HG02973 (cell line): ENCODE results near the gene SPINK4.

Experiments
- ATAC-seq: cut with Tn5 transposase; IDR thresholded peaks from one replicate; pipeline ENCODE4 v1.9.1; 2021; ENCODE audit warnings: moderate library complexity; ENCODE audit not compliant: unreplicated experiment

Gene SPINK4, protein sequence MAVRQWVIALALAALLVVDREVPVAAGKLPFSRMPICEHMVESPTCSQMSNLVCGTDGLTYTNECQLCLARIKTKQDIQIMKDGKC

DNA sequence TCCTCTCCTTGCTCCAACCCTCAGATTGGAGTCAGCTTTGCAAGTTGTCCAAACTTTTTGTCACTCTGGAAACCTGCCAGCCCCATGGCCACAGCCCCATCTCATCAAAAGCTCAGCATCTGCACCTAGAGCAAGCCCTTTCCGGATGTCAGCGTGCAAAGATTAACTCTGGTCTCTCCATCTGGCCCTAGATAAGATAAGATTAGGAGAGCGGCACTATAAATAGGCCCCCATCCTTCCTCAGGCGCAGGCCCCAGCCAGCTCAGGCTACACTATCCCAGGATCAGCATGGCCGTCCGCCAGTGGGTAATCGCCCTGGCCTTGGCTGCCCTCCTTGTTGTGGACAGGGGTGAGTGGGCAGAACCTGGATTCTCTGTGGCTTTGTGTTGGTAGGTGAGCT is at the start of gene SPINK4:
Gene SPINK4 (plus strand): TSS at position 247 of the 400 bp plus-strand sequence. CDS start 42 bp downstream, at position 289.
- ATAC-seq: no peak

DNA sequence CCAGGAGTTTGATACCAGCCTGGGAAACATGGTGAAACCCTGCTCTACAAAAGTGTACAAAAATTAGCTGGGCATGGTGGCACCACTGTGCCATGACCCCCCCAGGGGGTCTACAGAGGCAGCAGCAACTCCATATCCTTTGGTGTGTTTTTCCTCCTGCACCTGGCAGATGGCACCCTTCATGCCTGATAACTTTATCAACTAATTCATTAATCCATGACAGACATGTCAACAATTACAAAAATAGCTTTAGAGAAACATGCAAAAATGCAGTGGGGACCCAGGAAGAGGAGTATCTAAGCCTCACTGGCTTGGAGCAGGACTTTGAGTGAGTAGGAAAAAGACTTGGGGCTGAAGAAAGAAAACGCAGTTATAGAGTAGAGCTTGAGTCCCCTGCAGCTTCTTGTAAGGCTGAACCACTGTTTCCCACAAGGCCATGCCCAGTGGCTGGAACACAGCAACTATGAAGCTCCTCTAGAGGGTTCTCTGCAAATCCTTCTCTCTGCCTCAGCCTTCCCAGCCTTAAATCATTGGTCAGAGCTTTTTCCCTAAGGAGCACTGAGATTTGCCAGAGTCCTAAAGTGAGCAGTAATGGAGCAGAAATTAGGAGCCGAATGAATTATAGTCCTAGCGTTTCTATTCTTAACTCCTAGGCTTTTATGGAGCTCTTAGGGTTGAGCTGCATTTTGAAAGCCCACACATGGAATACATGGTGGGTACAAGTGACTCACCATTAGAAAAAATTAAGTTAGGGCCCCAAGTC is 47.3 kb upstream of the SPINK4 start:
- ATAC-seq: no peak

DNA sequence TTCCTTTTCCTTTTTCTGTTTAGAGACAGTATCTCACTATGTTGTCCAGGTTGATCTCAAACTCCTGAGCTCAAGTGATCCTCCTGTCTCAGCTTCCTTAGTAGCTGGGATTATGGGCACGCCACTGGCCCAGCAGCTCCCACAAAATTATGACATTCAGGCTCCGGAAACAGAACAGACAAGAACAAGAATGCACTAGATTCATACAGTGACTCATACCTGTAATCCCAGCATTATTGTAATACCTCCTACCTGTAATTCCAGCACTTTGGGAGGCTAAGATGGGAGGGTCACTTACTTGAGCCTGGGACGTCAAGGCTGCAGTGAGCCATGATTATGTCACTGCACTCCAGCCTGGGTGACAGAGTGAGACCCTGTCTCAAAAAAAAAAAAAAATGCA is 46.1 kb upstream of the SPINK4 start:
- ATAC-seq: no peak

DNA sequence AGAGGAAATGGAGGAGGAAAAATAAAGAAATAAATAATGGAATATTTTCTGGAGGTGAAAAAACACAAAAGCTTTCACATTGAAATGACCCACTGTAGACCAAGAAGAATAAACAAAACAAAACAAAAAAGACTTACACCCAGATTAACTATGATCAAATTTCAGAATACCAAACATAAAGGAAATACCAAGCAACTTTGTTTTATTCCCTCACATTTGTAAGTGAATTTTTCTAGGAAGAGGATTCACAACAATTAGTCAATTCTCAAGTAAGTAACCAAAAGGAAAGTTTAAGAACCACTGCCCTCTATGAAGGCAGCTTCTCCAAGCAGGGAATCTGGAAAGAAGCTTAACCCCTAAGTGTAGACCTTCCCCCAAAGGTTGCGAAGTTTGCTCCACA is 43.2 kb upstream of the SPINK4 start:
- ATAC-seq: no peak

DNA sequence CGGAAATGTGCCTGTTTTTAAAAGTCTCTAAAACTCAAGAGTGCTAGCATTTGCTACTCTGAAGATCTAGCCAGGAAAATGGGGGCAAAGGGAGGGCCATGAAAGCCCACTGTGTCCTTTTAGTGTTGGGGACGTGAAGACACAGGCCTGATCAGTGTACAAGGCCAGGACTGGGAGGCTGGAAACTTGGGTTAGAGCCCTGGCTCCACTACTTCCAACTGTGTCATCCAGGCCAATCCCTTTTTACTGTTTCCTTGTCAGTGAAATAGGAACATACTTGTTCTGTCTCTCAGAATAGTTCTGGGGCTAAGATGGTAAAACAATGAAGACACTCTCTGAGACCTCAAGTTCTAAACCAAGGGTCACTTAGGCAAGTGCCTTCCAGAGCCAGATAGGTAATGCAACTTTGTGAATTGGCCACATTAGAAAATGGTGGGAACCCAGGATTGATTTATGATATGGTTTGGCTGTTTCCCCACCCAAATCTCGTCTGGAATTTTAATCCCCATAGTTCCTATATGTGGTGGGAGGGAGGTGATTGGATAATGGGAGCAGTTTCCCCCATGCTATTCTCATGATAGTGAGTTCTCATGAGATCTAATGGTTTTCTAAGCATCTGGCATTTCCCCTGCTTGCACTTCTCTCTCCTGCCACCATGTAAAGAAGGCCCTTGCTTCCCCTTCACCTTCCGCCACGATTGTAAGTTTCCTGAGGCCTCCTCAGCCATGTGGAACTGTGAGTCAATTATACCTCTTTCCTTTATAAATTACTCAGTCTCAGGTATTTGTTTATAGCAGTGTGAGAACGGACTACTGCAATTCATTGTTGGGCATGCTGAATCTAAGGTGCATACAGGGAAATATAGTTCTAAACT is 42.5 kb upstream of the SPINK4 start:
- no peak for ATAC-seq

DNA sequence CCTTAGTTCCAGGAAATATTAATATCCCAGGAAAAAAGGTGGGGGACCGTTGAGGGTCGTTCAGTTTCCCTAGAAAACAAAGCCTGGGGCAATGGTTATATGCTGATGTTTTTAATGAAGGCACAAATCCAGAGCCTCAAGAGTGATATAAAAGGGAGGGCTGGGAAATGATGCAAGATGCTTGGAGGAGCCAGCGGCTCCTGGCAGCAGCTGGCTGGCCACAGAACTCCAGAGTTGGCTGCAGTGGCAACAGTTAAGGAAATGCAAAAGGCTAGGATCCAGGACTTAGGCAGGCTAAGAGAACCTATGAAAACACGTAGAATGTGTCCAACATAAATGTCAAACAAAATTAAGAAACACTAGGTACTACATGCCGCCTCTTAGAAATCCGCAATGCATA is 41.8 kb upstream of the SPINK4 start:
- ATAC-seq: no peak

DNA sequence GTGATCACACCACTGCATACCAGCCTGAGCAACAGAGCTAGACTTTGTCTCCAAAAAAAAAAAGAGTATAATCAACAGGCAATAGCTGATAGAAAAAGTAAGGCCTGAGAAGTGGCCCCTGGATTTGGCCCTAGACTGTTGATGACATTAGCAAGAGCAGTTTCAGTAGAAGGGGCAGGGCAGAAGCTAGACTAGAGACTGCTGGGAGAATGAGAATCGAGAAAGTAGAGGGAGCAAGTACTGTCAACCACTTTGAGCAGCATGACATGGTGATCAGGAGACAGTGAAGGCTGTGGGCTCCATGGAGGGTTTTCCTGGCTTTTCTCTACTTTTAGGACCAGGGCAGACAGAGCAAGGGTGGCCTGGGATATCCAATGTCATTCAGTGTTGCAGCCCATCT is 37.9 kb upstream of the SPINK4 start:
- ATAC-seq: peak; percentile 28

DNA sequence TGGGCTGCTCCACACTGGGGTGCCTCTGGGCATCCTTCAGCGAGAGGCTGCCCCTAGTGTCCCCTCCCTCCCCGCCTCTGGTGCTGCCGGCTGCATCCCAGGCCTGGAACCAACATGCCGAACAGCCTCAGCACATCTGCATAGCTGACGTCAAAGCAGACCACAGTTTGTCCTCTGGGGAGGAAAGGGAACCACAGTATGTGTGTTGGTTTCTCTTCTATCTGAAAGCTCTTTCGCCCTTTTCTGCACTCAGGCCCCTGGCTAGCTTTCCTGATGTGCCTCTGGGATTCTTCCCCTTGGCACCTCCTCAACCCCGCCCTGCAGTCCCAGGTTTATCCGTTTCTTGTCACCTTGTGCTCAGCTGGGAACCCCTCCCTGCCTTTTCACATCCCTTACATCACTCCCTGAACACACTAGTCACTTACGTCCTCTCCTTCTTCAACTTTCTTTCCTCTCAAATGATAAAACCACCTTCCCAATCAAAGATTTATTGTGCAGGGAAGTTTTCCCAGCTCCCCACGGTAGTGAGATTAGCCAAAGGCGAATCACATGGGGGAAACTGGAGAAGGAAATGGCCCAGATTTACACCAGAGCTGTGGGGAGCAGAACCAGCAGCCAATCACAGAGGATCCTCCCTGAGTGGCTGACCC is 37.3 kb upstream of the SPINK4 start:
- peak; percentile 100 for ATAC-seq

DNA sequence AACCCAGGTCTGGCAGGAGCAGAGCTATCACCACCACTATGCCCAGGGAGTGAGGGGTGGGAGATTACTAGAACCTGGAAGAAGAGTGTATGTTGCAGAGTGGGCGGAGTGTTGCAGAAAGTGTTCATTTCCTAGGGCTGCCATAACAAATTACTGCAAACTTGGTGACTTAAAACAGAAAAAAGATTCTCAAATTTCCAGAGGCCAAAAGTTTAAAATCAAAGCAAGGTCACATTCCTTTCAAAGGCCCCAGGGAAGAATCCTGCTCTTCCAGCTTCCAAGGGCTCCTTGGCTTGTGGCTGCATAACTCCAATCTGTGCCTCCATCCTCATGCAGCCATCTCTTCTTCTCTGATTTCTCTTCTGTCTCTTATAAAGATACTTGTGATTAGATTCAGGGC is 30.6 kb upstream of the SPINK4 start:
- no peak for ATAC-seq

DNA sequence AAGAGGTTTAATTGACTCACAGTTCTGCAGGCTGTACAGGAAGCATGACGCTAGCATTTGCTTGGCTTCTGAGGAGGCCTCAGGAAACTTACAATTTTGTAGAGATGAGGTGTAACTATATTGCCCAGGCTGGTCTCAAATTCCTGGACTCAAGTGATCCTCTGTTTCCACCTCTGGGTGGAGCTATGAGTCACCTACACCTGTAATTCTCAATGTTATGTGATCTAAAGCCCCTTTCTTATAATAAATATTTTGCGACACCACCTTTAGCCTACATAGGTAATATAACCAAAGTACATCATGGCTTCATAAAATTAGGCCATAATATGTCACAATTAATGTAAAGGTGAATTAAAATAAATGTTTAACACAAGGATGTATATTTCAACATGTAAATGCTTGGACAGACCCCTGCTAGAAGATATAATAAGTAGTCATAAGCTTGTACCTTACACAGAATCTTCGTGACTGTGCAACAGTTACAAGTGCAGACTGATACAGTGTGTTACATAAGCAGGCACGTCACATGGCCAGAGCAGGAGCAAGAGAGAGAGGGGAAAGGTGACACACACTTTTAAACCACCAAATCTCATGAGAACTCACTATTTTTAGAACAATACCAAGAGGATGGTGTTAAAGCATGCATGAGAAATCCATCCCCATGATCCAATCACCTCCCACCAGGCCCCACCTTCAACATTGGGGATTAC is 29.8 kb upstream of the SPINK4 start:
- no peak for ATAC-seq

DNA sequence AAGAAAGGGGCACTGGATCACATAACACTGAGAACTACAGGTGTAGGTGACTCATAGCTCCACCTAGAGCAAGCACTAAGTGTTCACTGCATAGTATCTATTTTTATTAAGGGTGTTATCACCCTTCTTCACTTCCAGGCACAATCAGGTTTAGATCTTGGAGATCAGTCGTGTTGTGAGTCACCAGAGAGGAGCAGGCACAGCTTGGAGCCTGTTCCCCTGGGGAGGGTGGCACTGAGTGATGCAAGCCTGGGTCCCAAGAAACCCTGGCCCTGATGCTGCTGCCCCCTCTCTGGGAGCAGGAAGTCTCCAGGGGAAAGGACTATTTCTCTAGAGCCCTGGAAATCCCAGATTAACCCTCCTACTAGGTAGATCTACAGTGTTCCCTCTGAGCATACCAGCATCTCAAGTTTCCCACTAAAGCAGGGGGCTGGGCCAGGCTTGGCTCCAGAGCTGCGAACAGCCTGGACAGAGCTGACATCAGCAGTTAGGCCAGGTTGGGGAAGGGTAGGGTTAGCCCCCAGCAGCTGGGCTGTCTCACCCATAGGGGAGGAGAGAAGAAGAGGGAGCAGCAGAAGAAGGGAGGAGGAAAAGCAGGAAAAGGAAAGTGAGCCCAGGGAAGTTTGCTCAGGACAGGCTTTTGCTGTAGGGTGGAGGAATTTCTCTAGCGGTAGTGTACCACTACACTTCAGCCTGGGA is 28.1 kb upstream of the SPINK4 start:
- ATAC-seq: no peak

DNA sequence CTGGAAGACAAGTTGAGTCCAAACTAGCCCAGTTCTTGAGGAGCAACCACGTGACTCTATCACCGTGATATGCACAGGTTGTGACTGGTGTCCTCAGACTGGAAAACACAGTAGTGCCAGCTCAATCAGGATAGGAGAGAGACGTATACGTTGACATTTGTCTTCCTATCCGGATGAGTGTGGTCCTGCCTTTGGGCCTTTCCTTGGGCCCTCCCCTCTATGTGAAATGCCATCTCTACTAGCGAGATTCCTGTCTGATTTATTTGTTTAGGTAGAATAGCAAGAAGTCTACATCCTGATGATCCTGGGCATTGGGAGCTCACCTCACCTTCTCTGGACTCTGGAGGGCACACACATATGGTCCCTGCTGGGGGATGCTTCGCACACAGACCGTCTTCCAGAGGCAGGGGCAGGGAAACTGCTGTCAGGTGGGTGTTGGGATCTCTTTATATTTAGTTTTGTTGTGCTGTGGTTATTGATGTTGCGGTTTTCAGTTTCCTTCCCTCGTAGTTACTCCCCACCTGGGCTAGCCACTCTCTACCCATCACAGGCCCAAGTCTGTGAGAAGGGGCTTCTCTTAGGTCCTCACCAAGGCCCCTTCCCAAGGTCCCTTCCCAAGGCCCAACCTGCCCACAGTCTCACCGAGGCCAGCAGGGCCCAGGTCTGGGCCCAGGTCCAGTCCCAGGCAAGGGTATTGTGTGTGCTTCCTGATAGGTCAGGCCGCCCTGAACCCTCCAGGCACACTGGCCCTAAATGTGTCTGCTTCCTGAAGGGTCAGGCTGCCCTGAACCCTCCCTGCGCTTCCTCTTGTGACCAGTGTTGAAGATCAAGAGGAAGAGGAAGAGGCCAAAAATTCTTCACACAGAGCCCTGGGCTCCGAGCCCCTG is 19.0 kb upstream of the SPINK4 start:
- ATAC-seq: no peak

DNA sequence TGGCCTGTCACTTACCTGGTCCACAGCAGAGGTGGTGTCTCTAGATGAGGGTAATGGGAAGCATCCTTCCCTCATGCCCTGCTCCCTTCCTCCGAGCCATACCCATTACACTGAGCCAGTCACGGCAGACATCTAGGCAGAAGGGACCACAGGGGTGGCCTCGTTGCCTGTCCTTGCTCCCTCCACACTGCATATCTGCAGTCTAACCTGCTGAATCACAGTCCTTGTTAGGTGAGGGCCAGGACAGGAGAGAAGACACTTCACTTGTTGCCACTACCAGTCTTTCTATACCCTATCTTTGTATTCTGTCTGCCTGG is 18.4 kb upstream of the SPINK4 start:
- no peak for ATAC-seq

DNA sequence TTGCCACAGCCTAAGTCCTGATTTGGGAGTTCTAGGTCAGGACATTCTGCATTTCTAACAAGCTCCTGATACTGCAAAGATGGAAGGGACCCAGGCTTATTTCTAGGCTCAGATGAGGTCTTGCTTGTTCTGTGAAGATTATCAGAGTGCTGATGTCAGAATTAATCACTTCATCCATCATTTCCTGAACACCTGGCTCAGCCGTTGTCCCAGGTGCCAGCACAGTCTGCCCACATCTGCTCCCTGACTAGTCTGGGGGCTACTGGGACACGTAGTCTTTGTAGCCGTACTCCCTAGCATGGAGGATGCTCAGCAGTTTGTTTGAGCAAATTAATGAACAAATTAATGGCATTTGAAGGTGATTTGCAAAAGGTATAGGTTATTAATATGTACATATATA is 17.9 kb upstream of the SPINK4 start:
- ATAC-seq: no peak

DNA sequence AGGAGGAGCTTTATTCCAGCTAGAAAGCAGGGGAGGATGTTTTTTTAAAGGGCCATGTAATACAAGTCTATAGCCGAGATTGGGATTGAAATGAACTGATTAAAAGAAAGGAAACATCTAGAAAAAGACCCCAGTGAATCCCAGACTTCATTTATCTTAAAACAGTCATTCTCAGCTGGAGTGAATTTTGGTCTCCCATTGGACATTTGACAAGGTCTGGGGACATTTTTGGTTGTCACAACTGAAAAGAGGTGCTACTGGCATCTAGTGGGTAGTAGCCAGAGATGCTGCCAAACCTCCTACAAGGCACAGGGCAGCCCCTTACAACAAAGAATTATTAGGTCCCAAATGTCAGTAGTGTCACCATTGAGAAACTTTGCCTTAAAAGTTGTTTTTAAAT is 16.3 kb upstream of the SPINK4 start:
- ATAC-seq: no peak

DNA sequence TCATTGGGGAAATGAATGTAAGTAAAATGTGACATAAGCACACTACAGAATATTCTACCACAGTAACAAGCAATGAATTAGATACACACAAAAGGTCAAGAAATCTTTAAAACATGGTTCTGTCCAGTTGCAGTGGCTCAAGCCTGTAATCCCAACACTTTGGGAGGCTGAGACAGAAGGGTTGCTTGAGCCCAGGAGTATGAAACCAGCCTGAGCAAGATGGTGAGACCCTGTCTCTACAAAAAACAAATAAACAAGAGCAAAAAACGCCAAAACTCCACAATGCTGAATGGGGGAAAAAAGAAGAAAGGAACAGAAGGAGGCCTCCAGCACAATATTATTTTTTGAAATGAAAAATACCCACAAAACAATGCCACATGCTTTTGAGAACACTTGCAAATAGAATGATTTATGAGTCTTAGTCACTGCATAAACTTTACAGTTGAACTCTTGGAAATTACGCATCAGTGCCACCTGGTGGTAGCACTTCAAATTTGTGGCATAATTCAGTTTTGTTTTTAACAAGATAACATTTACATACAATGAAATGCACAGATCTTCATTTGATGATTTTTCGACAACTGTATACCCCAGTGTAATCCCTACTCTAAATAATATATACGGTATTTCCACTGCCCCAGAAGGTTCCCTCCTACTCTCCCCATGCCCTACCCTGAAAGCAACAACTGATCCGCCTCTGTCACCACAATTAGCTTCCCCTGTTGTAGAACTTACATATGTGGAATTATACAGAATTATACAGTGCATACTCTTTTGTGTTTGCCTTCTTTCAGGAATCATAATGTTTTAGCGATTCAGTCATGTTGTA is 14.4 kb upstream of the SPINK4 start:
- peak; percentile 33 for ATAC-seq

DNA sequence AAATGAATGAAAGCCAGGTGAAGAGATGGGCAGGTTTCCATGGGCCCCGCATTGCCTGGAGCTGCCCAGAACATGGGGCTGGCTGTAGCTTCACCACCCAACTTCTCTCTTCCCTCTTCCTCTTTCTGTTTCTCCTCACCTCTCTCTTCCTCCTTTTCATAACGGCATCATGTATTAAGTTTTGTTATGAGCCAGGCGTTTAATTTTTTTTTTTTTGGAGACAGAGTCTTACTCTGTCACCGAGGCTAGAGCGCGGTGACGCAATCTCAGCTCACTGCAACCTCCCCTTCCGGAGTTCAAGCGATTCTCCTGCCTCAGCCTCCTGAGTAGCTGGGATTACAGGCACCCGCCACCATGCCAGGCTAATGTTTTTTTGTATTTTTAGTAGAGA is 13.0 kb upstream of the SPINK4 start:
- ATAC-seq: peak; percentile 48

DNA sequence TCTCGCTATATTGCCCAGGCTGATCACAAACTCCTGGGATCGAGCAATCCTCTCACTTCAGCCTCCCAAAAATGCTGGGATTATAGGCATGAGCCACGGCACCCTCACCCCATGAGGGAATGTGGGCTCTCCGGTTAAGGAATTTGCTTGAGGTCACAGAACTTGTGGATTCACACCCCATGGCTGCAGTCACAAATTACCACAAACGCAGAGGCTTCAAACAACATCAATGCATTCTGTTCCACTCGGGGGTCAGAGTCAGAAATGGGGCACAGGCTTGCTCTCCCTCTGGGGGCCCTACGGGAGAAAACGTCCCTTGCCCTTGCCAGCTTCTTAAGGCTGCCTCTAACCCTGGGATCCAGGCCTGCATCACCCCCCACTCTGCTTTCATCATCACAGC is 12.2 kb upstream of the SPINK4 start:
- no peak for ATAC-seq

DNA sequence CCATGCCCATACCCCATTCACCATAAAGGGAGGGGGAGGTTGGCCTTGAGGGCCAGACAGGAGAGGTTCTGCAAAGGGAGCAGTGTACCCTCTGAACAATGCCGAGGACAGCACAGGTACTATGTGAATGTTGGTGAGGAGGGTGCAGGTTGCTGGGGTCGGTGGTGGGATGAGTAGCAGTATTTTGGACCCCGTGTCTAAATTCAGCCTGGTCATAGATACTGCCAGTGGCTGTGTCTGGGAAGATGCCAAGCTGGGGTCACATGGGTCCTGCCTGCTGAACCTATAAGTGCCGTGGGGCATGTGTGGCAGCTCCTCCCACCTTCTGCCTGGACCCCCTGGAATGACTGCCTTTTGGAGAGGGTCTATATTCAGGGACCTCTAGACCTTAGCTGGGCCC is 11.4 kb upstream of the SPINK4 start:
- ATAC-seq: no peak
